MM.1S (cell line): Measurements from ENCODE around the gene ESYT1.

Experiments
- EZH2 ChIP-seq: fragments of 300-600 bp; sonication (generic); optimal IDR thresholded peaks from 2 replicates; pipeline ENCODE3; 2017; ENCODE audit warnings: low read depth, mild to moderate bottlenecking, antibody characterized with exemption, low read length, mixed read lengths
- TF ChIP-seq, protein P1 (sequence below): fragments of 300-600 bp; sonication (generic); IDR thresholded peaks from 2 replicates; pipeline ENCODE4 v1.5.1; 2016; ENCODE audit warnings: antibody characterized with exemption, low read length, mixed read lengths

DNA sequence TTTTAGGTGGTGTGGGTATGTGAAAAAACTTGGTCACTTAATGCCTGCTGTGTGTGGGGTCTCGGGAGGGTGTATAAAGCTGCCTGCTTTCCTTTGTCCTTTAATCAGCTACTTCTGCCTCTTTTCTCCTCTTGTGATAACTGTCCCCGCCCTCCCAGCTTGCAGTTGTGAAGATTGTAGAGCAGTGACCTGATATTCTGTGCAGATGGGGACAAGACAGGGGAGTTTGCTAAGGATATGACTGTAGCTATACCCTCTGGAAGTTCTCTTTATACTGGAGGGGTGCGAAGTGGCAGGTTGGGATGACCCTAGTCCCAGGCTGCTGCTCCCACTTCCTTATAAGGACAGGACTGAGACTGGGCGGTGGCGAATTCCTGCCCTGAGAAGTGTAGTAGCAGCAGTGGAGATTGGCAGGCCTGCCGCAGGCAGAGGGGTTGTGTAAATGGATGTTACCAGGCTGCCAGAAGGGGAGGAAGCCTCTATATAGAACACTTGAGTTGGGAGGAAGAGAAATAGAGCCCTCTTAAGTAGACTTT is 30.9 kb downstream of the ESYT1 start:
- TF ChIP-seq EZH2: no peak
- TF ChIP-seq, protein P1, sequence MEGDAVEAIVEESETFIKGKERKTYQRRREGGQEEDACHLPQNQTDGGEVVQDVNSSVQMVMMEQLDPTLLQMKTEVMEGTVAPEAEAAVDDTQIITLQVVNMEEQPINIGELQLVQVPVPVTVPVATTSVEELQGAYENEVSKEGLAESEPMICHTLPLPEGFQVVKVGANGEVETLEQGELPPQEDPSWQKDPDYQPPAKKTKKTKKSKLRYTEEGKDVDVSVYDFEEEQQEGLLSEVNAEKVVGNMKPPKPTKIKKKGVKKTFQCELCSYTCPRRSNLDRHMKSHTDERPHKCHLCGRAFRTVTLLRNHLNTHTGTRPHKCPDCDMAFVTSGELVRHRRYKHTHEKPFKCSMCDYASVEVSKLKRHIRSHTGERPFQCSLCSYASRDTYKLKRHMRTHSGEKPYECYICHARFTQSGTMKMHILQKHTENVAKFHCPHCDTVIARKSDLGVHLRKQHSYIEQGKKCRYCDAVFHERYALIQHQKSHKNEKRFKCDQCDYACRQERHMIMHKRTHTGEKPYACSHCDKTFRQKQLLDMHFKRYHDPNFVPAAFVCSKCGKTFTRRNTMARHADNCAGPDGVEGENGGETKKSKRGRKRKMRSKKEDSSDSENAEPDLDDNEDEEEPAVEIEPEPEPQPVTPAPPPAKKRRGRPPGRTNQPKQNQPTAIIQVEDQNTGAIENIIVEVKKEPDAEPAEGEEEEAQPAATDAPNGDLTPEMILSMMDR: no peak
